Left ventricle myocardium superior (tissue), 1 donor: ENCODE measurements around the gene SMOC1. TPM values are rescaled to one million over a fixed set of nuclear protein-coding genes. Genes with fewer than 3 reads are reported as not detected.

Source experiments
- ATAC-seq: fragments of 200-7000 bp; cut with Tn5 transposase; one replicate; pipeline ENCODE4 v1.9.1; 2020; ENCODE audit warnings: mild to moderate bottlenecking, moderate library complexity
- DNase-seq: peaks from one replicate; pipeline ENCODE4 v3.0.0-alpha.2; 2020
- intact Hi-C: fragments of 100-400 bp; cut with micrococcal nuclease; formaldehyde crosslinking; loops from one replicate; pipeline ENCODE4 v1.11.0; 2022
- total RNA-seq: library from RNA; stranded (reverse); fragmentation: NEBNext Ultra II Directional; extraction: Animal tissue kit (Norgen Biotek cat#: 25700); gene quantifications from one replicate; pipeline ENCODE4 v1.2.1, GENCODE V29; 2021
- donor health status: DM: no; HTN: yes; CAD: no; lungs with severe emphysema.

Gene SMOC1
- total RNA-seq, 1 donor from 2014 or later: 0.45 TPM

GRCh38 chr14:69994002-69994401 lies 114.8 kb downstream of the SMOC1 start:
- intact Hi-C loops: no loop called here
- peak; percentile 37 for ATAC-seq

GRCh38 chr14:69996216-69996615 lies 117.0 kb downstream of the SMOC1 start:
- DNase-seq (no peak), ATAC-seq (no peak)
- intact Hi-C loops: no loop called here

More at GRCh38 chr14:69994002-69994401, 114.8 kb downstream of the SMOC1 start:
- DNase-seq: no peak

GRCh38 chr14:69997849-69998248 lies 118.6 kb downstream of the SMOC1 start:
- intact Hi-C loops: no loop called here
- DNase-seq (no peak), ATAC-seq (peak; percentile 57)

- intact Hi-C loops: no loop called here
- no peak for ATAC-seq
Measured at GRCh38 chr14:69999261-69999674, 120.1 kb downstream of the SMOC1 start.

GRCh38 chr14:70000601-70001000 lies 121.4 kb downstream of the SMOC1 start:
- DNase-seq (no peak), ATAC-seq (no peak)
- intact Hi-C loops: no loop called here

More at GRCh38 chr14:69999261-69999674, 120.1 kb downstream of the SMOC1 start:
- DNase-seq: no peak

GRCh38 chr14:70002589-70003346 lies 123.6 kb downstream of the SMOC1 start:
- intact Hi-C loops: no loop called here
- ATAC-seq (no peak), DNase-seq (no peak)

GRCh38 chr14:70004791-70005190 lies 125.6 kb downstream of the SMOC1 start:
- DNase-seq (no peak), ATAC-seq (no peak)
- intact Hi-C loops: no loop called here

GRCh38 chr14:70005281-70005805 lies 126.1 kb downstream of the SMOC1 start:
- no peak for DNase-seq
- ATAC-seq: no peak
- intact Hi-C loops: no loop called here

- DNase-seq: no peak
- intact Hi-C loops: no loop called here
- ATAC-seq: no peak
Measured at GRCh38 chr14:70006699-70007098, 127.5 kb downstream of the SMOC1 start.

GRCh38 chr14:70008284-70009262 lies 129.4 kb downstream of the SMOC1 start:
- ATAC-seq (no peak), DNase-seq (no peak)
- intact Hi-C loops: no loop called here

GRCh38 chr14:70009961-70010360 lies 130.7 kb downstream of the SMOC1 start:
- peak; percentile 78 for ATAC-seq
- peak; percentile 33 for DNase-seq
- intact Hi-C loops: no loop called here

GRCh38 chr14:70011098-70011497 lies 131.9 kb downstream of the SMOC1 start:
- intact Hi-C loops: no loop called here
- DNase-seq (no peak), ATAC-seq (no peak)

- intact Hi-C loops: no loop called here
Measured at GRCh38 chr14:70011708-70012107, 132.5 kb downstream of the SMOC1 start.

GRCh38 chr14:70013271-70013873 lies 134.2 kb downstream of the SMOC1 start:
- DNase-seq (no peak), ATAC-seq (no peak)
- intact Hi-C loops: no loop called here

More at GRCh38 chr14:70011708-70012107, 132.5 kb downstream of the SMOC1 start:
- no peak for ATAC-seq
- DNase-seq: no peak

GRCh38 chr14:70014406-70015095 lies 135.3 kb downstream of the SMOC1 start:
- ATAC-seq: no peak
- intact Hi-C loops: no loop called here
- DNase-seq: no peak

GRCh38 chr14:70018230-70018629 lies 139.0 kb downstream of the SMOC1 start:
- intact Hi-C loops: no loop called here
- ATAC-seq: no peak
- no peak for DNase-seq

GRCh38 chr14:70018713-70019211 lies 139.5 kb downstream of the SMOC1 start:
- intact Hi-C loops: no loop called here
- ATAC-seq: peak; percentile 82
- DNase-seq: peak; percentile 37

- DNase-seq (no peak), ATAC-seq (no peak)
- intact Hi-C loops: no loop called here
Measured at GRCh38 chr14:70019695-70020094, 140.5 kb downstream of the SMOC1 start.
